ENCODE measurements around the gene KCNK13. TPM values are rescaled to one million over a fixed set of nuclear protein-coding genes. Genes with fewer than 3 reads are reported as not detected.

Gene KCNK13
- total RNA-seq, 1 experiment from 2014 or later, result not detected

DNA sequence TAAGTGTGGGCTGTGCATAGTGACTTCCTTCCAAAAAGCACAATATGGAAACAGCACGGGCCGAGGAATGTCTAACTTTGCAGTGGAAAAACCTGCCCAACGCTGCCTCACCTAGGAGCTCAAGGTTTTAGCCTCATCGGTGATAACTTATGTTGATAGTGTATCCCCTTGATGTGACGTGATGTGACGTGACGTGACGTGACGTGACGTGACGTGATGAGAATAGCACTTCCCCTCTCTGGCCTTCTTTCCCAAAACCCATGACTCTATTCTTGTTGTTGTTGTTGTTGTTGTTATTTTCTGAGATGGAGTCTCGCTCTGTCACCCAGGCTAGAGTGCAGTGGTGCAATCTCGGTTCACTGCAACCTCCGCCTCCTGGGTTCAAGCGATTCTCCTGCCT lies 64.5 kb downstream of the KCNK13 start:
- POLR2A ChIA-PET, result no interaction called here

GRCh38 chr14:90132821-90133570 lies 71.2 kb downstream of the KCNK13 start:
- Mint-ChIP-seq H3K9me3 (ENCODE audit: unreplicated experiment) (no peaks in the 10 kb centered on the region), H3K4me1 (ENCODE audit: insufficient read depth, unreplicated experiment) (peaks cover 5% of the 10 kb centered on the region), H3K36me3 (ENCODE audit: insufficient read depth, unreplicated experiment) (no peaks in the 10 kb centered on the region), H3K27me3 (ENCODE audit: insufficient read depth, unreplicated experiment) (peaks cover 20% of the 10 kb centered on the region), H3K4me3 (ENCODE audit: unreplicated experiment) (no peak overlapping the region), H3K27ac (ENCODE audit: low read depth, unreplicated experiment) (no peak overlapping the region)
- no TSS peak for BruUV-seq (replicated peaks)
- DNase-seq (ENCODE audit: unreplicated experiment), result no peak
- intact Hi-C loops (cut with micrococcal nuclease), result no loop called here
- ChIA-PET POLR2A (no interaction called here), CTCF (interaction anchor here (0.6 to 0.9 kb wide), 3 partner anchors 15 to 844 kb away, joined by 3 to 5 read pairs (median 4); no protein-coding TSS in a partner anchor)
- TF ChIP-seq, protein P1, sequence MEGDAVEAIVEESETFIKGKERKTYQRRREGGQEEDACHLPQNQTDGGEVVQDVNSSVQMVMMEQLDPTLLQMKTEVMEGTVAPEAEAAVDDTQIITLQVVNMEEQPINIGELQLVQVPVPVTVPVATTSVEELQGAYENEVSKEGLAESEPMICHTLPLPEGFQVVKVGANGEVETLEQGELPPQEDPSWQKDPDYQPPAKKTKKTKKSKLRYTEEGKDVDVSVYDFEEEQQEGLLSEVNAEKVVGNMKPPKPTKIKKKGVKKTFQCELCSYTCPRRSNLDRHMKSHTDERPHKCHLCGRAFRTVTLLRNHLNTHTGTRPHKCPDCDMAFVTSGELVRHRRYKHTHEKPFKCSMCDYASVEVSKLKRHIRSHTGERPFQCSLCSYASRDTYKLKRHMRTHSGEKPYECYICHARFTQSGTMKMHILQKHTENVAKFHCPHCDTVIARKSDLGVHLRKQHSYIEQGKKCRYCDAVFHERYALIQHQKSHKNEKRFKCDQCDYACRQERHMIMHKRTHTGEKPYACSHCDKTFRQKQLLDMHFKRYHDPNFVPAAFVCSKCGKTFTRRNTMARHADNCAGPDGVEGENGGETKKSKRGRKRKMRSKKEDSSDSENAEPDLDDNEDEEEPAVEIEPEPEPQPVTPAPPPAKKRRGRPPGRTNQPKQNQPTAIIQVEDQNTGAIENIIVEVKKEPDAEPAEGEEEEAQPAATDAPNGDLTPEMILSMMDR (IDR thresholded peaks at IDR 0.05; ENCODE audit: unreplicated experiment), result no peak

More for the DNA sequence above, 64.5 kb downstream of the KCNK13 start:
- no peaks in the 10 kb centered on the region for H3K9me3 Mint-ChIP-seq (ENCODE audit: unreplicated experiment)
- intact Hi-C loops (cut with micrococcal nuclease), result no loop called here
- no peak for DNase-seq (ENCODE audit: unreplicated experiment)
- no TSS peak for BruUV-seq (replicated peaks)
- no peak overlapping the region for H3K27ac Mint-ChIP-seq (ENCODE audit: low read depth, unreplicated experiment)
- no peaks in the 10 kb centered on the region for H3K36me3 Mint-ChIP-seq (ENCODE audit: insufficient read depth, unreplicated experiment)
- H3K4me1 Mint-ChIP-seq (ENCODE audit: insufficient read depth, unreplicated experiment), result no peaks in the 10 kb centered on the region
- H3K27me3 Mint-ChIP-seq (ENCODE audit: insufficient read depth, unreplicated experiment), result peaks cover 20% of the 10 kb centered on the region
- TF ChIP-seq, protein P1 (IDR thresholded peaks at IDR 0.05; ENCODE audit: unreplicated experiment), result no peak
- H3K4me3 Mint-ChIP-seq (ENCODE audit: unreplicated experiment), result no peak overlapping the region
- CTCF ChIA-PET, result no interaction called here

DNA sequence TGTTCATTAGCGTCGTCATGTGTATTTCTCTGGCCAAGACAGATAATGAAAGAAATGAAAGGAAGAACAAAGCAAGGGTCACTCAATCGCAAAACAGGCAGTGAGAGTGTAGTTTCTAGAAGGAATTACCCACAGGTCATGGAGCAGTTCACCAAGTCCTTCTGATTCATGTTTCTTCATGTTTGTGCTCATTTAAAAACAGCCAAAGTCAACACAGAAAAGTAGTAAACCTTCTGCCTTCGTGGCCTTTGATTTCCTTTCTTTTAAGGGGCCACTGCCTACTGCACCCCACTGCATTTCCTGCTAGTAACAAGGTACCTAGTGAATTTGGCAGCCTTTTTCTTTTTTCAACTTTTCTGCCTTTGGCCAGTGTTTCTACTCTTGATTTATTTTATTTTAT lies 75.1 kb downstream of the KCNK13 start:
- TF ChIP-seq, protein P1 (IDR thresholded peaks at IDR 0.05; ENCODE audit: unreplicated experiment), result no peak
- peaks cover 5% of the 10 kb centered on the region for H3K4me1 Mint-ChIP-seq (ENCODE audit: insufficient read depth, unreplicated experiment)
- no TSS peak for BruUV-seq (replicated peaks)
- intact Hi-C loops (cut with micrococcal nuclease), result no loop called here
- no peak overlapping the region for H3K27ac Mint-ChIP-seq (ENCODE audit: low read depth, unreplicated experiment)
- H3K36me3 Mint-ChIP-seq (ENCODE audit: insufficient read depth, unreplicated experiment), result no peaks in the 10 kb centered on the region
- no peak overlapping the region for H3K4me3 Mint-ChIP-seq (ENCODE audit: unreplicated experiment)
- ChIA-PET CTCF (no interaction called here), POLR2A (no interaction called here)
- no peaks in the 10 kb centered on the region for H3K9me3 Mint-ChIP-seq (ENCODE audit: unreplicated experiment)
- no peak for DNase-seq (ENCODE audit: unreplicated experiment)
- peaks cover 14% of the 10 kb centered on the region for H3K27me3 Mint-ChIP-seq (ENCODE audit: insufficient read depth, unreplicated experiment)

- no peaks in the 10 kb centered on the region for H3K36me3 Mint-ChIP-seq (ENCODE audit: insufficient read depth, unreplicated experiment)
- H3K4me3 Mint-ChIP-seq (ENCODE audit: unreplicated experiment), result no peak overlapping the region
- TF ChIP-seq, protein P1 (IDR thresholded peaks at IDR 0.05; ENCODE audit: unreplicated experiment), result no peak
- BruUV-seq (replicated peaks), result no TSS peak
- POLR2A ChIA-PET, result interaction anchor here (0.7 kb wide), 1 partner anchor 20 kb away, joined by 3 read pairs; no protein-coding TSS in a partner anchor
- CTCF ChIA-PET, result no interaction called here
- H3K27me3 Mint-ChIP-seq (ENCODE audit: insufficient read depth, unreplicated experiment), result peaks cover 20% of the 10 kb centered on the region
- intact Hi-C loops (cut with micrococcal nuclease), result no loop called here
- no peak for DNase-seq (ENCODE audit: unreplicated experiment)
- peaks cover 5% of the 10 kb centered on the region for H3K4me1 Mint-ChIP-seq (ENCODE audit: insufficient read depth, unreplicated experiment)
- no peaks in the 10 kb centered on the region for H3K9me3 Mint-ChIP-seq (ENCODE audit: unreplicated experiment)
- H3K27ac Mint-ChIP-seq (ENCODE audit: low read depth, unreplicated experiment), result no peak overlapping the region
Measured at GRCh38 chr14:90137807-90138206, 76.0 kb downstream of the KCNK13 start.

Data from MCF 10A (cell line).